ENCODE results near the gene JARID2.

GRCh38 chr6:15504581-15505350 lies 258.9 kb downstream of the JARID2 start:
- TF ChIP-seq EP300 (IDR thresholded peaks at IDR 0.05) (no peak), POLR2AphosphoS5 (IDR thresholded peaks at IDR 0.05) (peak in 1 of 3 donors; percentile 13), CTCF (IDR thresholded peaks at IDR 0.05) (no peak), POLR2A (IDR thresholded peaks at IDR 0.05) (no peak)

Data from suprapubic skin (tissue), 4 donors.